Measurements from ENCODE around the gene MISP3.

DNA sequence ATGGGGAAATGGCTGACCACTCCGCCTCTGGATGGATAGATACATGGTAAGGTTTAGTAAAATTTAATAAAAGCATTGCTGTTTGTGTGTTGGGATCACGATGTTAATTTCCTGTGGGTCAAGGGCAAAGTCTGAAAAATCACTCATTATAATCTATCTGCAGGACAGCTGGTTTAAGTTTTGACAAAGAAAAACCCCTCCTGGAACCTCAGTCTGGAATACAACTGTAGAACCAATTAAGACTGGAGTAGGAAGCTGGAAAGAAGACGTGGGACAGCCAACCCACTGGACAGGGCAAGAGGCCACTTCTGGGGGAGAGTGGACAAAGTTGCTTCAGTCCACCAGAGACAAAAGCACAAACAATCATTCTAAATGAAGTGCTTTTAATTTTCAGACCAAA lies 46.6 kb downstream of the MISP3 start:
- TF ChIP-seq, protein P1, sequence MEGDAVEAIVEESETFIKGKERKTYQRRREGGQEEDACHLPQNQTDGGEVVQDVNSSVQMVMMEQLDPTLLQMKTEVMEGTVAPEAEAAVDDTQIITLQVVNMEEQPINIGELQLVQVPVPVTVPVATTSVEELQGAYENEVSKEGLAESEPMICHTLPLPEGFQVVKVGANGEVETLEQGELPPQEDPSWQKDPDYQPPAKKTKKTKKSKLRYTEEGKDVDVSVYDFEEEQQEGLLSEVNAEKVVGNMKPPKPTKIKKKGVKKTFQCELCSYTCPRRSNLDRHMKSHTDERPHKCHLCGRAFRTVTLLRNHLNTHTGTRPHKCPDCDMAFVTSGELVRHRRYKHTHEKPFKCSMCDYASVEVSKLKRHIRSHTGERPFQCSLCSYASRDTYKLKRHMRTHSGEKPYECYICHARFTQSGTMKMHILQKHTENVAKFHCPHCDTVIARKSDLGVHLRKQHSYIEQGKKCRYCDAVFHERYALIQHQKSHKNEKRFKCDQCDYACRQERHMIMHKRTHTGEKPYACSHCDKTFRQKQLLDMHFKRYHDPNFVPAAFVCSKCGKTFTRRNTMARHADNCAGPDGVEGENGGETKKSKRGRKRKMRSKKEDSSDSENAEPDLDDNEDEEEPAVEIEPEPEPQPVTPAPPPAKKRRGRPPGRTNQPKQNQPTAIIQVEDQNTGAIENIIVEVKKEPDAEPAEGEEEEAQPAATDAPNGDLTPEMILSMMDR (optimal IDR thresholded peaks at IDR 0.05 in 1 of 3, IDR thresholded peaks at IDR 0.05 in 1 of 3, conservative IDR thresholded peaks at IDR 0.05 in 1 of 3; ENCODE audit: extremely low read depth in 1 of 3, insufficient read depth in 2 of 3, low read length in 3 of 3), result no peak
- no peak for TF ChIP-seq EZH2 (IDR thresholded peaks at IDR 0.05; ENCODE audit: low read length)
